NCI-H187 treated with DMSO at 0.1 percent for 48 hours (cell line): ENCODE measurements around the gene KCNJ18.
"Not testable (repeated sequence)": the region's sequence is repeated elsewhere in the genome, so short reads cannot be mapped to it uniquely, and the experiment has no call there.

Source experiments
- DNase-seq: peaks from one replicate; lab custom pipeline; 2025; lab: John Stamatoyannopoulos, UW

KCNJ18 gene

DNA sequence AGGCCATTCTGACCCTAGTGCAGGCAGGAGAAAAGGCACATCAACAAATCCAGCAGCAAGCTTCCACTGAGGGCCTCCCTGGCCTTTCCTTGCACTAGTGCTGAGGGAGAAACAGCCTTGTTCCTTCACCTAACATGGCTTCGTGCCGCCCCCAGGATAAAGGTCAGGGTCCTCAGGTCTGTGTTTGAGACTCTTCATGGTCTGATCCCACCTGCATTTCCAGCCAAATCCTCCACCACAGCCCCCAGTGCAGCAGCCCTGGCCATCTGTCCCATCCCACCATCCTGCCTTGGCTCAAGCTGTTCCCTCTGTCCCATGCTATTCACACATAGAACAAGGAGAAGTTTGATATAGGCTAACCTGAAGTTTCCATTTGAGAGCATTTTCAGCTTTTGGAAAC, 20.9 kb upstream of the KCNJ18 start:
- not testable (repeated sequence) for DNase-seq

GRCh38 chr17:21671871-21672270, 20.5 kb upstream of the KCNJ18 start:
- DNase-seq = not testable (repeated sequence)

DNA sequence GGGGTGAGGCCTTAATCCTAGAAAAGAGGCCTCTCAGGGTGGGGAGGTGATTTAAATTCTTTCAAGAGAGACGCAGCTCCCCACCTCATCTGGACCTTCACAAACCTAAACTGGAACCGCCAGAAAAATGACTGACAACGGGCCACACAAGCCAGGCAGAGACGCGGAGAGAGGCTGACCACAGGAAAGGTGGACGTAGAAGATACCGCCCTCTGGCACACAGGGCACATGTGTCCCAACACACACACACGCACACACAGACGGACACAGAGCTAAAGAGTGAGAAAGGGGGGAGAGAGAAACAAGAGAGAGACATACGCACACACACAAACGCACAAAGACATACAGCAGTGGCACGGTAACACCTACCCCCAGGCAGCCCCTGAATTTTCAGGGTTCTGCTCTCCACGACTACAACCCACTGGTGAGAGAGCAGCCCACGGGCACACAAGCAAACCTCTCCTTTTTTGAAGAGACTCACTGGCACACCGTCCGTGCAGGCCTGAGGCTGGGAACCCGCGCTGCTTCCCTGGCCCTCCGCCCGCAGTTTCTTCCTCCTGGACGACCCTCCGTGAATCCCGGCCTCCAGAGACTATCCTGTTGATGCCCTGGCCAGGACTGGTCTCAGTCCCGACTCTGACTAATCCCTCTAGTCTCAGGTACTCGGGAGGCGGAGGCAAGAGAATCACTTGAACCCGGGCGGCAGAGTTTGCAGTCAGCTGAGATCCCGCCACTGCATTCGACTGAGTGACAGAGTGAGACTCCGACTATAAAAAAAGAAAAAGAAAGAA, 18.7 kb upstream of the KCNJ18 start:
- DNase-seq = not testable (repeated sequence)

DNA sequence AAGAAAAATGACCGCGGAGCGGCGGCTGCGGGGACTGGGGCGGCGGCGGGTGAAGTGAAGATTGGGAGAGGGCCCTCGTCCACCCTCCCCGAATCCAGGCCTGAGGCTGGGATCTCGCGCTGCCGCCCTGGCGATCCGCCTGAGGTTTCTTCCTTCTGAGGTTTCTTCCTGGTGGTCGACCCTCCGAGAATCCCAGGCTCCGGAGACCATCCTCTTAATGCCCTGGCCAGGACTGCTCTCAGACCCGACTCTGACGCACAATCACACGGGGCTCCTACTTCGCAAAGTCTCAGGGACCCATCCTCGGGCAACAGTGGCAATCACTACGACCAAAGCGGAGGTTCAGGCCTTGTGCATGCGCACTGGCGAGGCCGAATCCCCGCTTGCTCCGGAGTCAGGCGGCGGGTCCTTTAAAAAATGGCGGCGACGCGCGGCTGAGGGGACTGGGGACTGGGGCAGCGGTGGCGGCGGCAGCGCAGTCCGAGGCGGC, 18.0 kb upstream of the KCNJ18 start:
- DNase-seq = no peak

GRCh38 chr17:21674891-21675738, 17.2 kb upstream of the KCNJ18 start:
- DNase-seq = not testable (repeated sequence)

DNA sequence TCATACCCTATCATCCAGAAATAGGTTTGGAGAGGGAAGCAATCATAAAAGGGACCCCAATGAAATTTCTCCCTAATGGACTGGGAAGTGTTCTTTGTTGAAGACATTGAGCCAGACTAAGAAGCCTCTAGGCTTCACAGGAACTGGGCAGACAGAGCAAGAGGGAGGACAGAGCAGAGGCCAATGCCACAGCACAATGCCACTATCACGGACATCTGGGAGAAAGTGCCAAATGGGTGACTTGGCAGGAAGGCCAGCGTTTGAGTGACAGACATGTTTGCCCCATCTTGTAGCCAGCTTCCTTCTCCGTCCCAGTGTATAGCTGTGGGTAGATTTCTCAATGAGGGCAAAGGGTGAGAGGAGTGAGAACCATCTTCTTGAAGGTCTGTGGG, 16.6 kb upstream of the KCNJ18 start:
- DNase-seq = not testable (repeated sequence)

GRCh38 chr17:21676281-21677111, 15.8 kb upstream of the KCNJ18 start:
- no peak for DNase-seq

- DNase-seq = no peak
These were observed 15.0 kb upstream of the KCNJ18 start for GRCh38 chr17:21677126-21677910.

GRCh38 chr17:21677911-21678310, 14.4 kb upstream of the KCNJ18 start:
- no peak for DNase-seq

GRCh38 chr17:21678393-21679081, 13.8 kb upstream of the KCNJ18 start:
- DNase-seq = no peak

GRCh38 chr17:21679256-21680146, 12.8 kb upstream of the KCNJ18 start:
- DNase-seq = no peak

DNA sequence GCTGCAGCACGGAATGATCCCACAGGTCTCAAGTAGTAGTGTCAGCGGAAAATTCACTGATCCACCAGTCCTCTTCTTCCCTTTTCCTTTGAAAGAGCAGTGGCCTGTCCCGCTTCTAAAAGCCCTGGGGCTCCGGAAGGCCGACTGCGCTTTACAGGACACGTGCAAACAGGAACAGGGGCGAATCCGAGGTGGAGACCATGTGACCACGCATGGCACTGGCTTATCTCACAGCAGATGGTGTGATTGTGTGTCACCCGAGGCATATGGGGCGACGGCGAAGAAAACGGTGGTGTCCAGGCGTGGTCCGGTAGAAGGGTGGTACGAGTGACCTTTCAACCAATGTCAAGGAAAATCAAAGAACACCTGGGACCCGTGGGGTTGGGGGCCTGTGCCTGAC, 12.0 kb upstream of the KCNJ18 start:
- no peak for DNase-seq

DNA sequence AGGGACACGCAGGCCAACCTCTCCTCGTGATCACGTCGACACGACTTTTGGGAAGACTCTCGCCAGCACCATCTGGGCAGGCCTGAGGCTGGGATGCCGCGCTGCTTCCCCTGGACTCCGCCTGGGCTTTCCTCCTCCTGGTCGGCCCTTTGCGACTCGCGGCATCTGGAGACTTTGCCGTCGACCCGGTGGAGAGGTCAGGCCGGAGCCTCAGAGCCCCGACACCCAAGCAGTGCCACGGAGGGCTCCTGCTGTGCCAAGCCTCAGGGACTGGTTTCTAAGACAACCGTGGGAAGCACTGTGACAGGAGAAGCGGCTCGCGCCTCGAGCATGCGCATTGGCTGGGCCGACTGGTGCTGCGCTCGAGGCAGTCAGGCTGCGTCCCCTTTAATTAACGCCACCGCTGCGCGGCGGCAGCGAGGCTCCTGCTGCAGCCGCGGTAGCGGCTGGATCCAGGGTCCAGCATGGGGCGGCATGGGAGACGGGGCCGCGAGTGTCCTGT, 11.4 kb upstream of the KCNJ18 start:
- not testable (repeated sequence) for DNase-seq

DNA sequence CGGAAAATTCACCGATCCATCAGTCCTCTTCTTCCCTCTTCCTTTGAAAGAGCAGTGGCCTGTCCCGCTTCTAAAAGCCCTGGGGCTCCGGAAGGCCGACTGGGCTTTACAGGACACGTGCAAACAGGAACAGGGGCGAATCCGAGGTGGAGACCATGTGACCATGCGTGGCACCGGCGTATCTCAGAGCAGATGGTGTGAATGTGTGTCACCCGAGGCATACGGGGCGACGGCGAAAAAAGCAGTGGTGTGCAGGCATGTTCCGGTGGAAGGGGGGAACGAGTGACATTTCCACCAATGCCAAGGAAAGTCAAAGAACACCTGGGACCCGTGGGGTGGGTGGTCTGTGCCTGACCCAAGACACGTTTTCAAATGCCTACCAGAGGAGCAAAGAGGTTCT, 10.7 kb upstream of the KCNJ18 start:
- DNase-seq = not testable (repeated sequence)

- not testable (repeated sequence) for DNase-seq
These were observed 10.2 kb upstream of the KCNJ18 start for GRCh38 chr17:21682130-21682529.

- DNase-seq = not testable (repeated sequence)
These were observed 9.1 kb upstream of the KCNJ18 start for GRCh38 chr17:21683142-21683712.

DNA sequence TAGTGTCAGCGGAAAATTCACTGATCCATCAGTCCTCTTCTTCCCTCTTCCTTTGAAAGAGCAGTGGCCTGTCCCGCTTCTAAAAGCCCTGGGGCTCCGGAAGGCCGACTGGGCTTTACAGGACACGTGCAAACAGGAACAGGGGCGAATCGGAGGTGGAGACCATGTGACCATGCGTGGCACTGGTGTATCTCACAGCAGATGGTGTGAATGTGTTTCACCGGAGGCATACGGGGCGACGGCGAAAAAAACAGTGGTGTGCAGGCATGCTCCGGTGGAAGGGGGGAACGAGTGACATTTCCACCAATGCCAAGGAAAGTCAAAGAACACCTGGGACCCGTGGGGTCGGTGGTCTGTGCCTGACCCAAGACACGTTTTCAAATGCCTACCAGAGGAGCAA, 8.4 kb upstream of the KCNJ18 start:
- not testable (repeated sequence) for DNase-seq

DNA sequence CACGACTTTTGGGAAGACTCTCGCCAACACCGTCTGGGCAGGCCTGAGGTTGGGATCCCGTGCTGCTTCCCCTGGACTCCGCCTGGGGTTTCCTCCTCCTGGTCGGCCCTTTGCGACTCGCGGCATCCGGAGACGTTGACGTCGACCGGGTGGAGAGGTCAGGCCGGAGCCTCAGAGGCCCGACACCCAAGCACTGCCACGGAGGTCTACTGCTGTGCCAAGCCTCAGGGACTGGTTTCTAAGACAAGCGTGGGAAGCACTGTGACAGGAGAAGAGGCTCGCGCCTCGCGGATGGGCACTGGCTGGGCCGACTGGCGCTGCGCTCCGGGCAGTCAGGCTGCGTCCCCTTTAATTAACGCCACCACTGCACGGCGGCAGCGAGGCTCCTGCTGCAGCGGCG, 7.9 kb upstream of the KCNJ18 start:
- DNase-seq = not testable (repeated sequence)
